ENCODE measurements around the gene SETD7. TPM values are rescaled to one million over a fixed set of nuclear protein-coding genes. Genes with fewer than 3 reads are reported as not detected.

Gene SETD7
- total and polyA plus RNA-seq, 2 of the 8 experiments (the other 6 are each of a cell fraction or from before 2014, with no cell fraction given) = 1.5 to 4.6 TPM

DNA sequence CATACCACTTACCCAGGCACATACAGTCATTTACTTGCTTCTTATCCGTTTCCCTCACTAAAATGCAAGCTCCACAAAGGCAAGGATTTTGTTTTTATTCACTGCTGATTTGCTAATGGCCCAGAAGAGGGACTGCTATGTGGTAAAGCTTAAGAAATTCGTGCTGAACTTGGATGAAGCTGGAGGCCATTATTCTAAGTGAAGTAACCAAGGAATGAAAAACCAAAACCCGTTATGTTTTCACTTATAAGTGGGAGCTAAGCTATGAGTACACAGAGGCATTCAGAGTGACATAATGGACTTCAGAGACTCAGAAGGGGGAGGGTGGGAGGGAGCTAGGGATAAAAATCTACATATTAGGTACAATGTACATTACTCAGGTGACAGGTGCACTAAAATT is 54.9 kb downstream of the SETD7 start:
- Histone ChIP-seq H2BK120ac (replicated peaks; ENCODE audit: low read depth, low read length) (no peak overlapping the region), H2BK5ac (ENCODE audit: low read depth, low read length) (no peak overlapping the region), H3K4me3 (ENCODE audit: extremely low read depth in 1 of 4, insufficient read depth in 2 of 4, low read depth in 3 of 4, low read length in 4 of 4) (no peak overlapping the region), H4K8ac (ENCODE audit: extremely low read depth, insufficient read depth, low read length) (no peak overlapping the region), H2BK20ac (ENCODE audit: low read length) (no peak overlapping the region), H3K27ac (ENCODE audit: low read depth, low read length) (no peak overlapping the region), H3K4ac (replicated peaks; ENCODE audit: insufficient read length, low read depth, low read length) (no peak overlapping the region), H3K14ac (ENCODE audit: insufficient read length) (no peak overlapping the region), H3K23me2 (ENCODE audit: low read depth, low read length) (no peaks in the 10 kb centered on the region), H3K56ac (replicated peaks; ENCODE audit: insufficient read length, low read depth, low read length) (no peak overlapping the region), H4K20me1 (replicated peaks in 1 of 2; ENCODE audit: control insufficient read depth in 1 of 2, insufficient read depth in 2 of 2, low read length in 2 of 2) (no peaks in the 10 kb centered on the region), H3K27me3 (replicated peaks in 1 of 4; ENCODE audit: control insufficient read depth in 3 of 4, extremely low read depth in 1 of 4, insufficient read depth in 3 of 4, low read length in 3 of 4) (no peaks in the 10 kb centered on the region), H3K36me3 (ENCODE audit: control insufficient read depth in 2 of 4, insufficient read depth in 4 of 4, low read length in 3 of 4) (no peaks in the 10 kb centered on the region), H3K9ac (replicated peaks in 1 of 4; ENCODE audit: extremely low read depth in 1 of 4, low read depth in 3 of 4, low read length in 3 of 4) (no peak overlapping the region; a peak in 1 of 7 replicates), H3K79me1 (ENCODE audit: low read depth, low read length) (no peaks in the 10 kb centered on the region), H4K91ac (replicated peaks; ENCODE audit: insufficient read length, low read length) (no peak overlapping the region), H4K5ac (ENCODE audit: insufficient read length, low read depth, low read length) (no peak overlapping the region), H3K79me2 (ENCODE audit: control insufficient read depth in 1 of 2, insufficient read depth in 2 of 2, low read length in 2 of 2) (no peaks in the 10 kb centered on the region), H3K18ac (ENCODE audit: extremely low read depth, low read length) (no peak overlapping the region), H3K23ac (ENCODE audit: insufficient read length) (no peak overlapping the region), H2AFZ (ENCODE audit: low read length) (no peak overlapping the region), H3K4me2 (ENCODE audit: insufficient read depth in 1 of 2, low read depth in 2 of 2, low read length in 2 of 2) (no peak overlapping the region), H2BK15ac (ENCODE audit: low read length) (no peak overlapping the region), H2BK12ac (ENCODE audit: low read depth, low read length) (no peak overlapping the region), H3K4me1 (replicated peaks in 1 of 4; ENCODE audit: control insufficient read depth in 3 of 4, insufficient read depth in 4 of 4, low read length in 3 of 4) (no peaks in the 10 kb centered on the region; a peak in 1 of 7 replicates), H2AK5ac (ENCODE audit: low read depth, low read length) (no peak overlapping the region), H3K9me3 (ENCODE audit: insufficient read depth in 2 of 2, low read depth in 1 of 2, low read length in 1 of 2) (no peaks in the 10 kb centered on the region)
- FAIRE-seq (no peak), DNase-seq (ENCODE audit: low read depth in 1 of 2, low spot score in 2 of 2) (no peak)
- ChIA-PET POLR2A (ENCODE audit: partially characterized antibody) (no interaction called here), CTCF (ENCODE audit: partially characterized antibody) (interaction anchor here (0.5 to 2.0 kb wide), 9 partner anchors 9 to 156 kb away, joined by 3 to 6 read pairs (median 3); no protein-coding TSS in a partner anchor)
- WGBS, 2 experiments (ENCODE audit: extremely low coverage in 1 of 2, insufficient coverage in 1 of 2, insufficient read length in 1 of 2, insufficient replicate concordance in 2 of 2, low coverage in 1 of 2, low lambda C conversion rate in 2 of 2, missing lambda C conversion rate in 1 of 2) = 70% methylated on average over 3 of the region's 3 CpGs; no CpG with 5 or more reads in 1 of the 2 experiments
- TF ChIP-seq BRCA1 (IDR thresholded peaks at IDR 0.05; ENCODE audit: low read depth, low read length) (no peak), NANOG (IDR thresholded peaks at IDR 0.05; ENCODE audit: insufficient read depth, low read depth, low read length, poor library complexity, severe bottlenecking) (no peak), RFX5 (IDR thresholded peaks at IDR 0.05; ENCODE audit: borderline replicate concordance, low read depth, low read length) (no peak), CBX5 (IDR thresholded peaks at IDR 0.05; ENCODE audit: low read depth, low read length) (no peak), NRF1 (IDR thresholded peaks at IDR 0.05; ENCODE audit: low read depth, low read length) (no peak), KDM4A (IDR thresholded peaks at IDR 0.05; ENCODE audit: low read depth, low read length, severe bottlenecking) (no peak), CHD2 (IDR thresholded peaks at IDR 0.05; ENCODE audit: low read length) (no peak), POU5F1 (IDR thresholded peaks at IDR 0.05; ENCODE audit: low read depth, low read length) (no peak), KDM1A (IDR thresholded peaks at IDR 0.05; ENCODE audit: borderline replicate concordance, low read length) (no peak), PHF8 (conservative IDR thresholded peaks at IDR 0.05; ENCODE audit: low read depth, low read length) (no peak), CEBPB (IDR thresholded peaks at IDR 0.05; ENCODE audit: low read depth, low read length) (no peak)
- TF ChIP-seq, protein P1, sequence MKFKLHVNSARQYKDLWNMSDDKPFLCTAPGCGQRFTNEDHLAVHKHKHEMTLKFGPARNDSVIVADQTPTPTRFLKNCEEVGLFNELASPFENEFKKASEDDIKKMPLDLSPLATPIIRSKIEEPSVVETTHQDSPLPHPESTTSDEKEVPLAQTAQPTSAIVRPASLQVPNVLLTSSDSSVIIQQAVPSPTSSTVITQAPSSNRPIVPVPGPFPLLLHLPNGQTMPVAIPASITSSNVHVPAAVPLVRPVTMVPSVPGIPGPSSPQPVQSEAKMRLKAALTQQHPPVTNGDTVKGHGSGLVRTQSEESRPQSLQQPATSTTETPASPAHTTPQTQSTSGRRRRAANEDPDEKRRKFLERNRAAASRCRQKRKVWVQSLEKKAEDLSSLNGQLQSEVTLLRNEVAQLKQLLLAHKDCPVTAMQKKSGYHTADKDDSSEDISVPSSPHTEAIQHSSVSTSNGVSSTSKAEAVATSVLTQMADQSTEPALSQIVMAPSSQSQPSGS (IDR thresholded peaks at IDR 0.05; ENCODE audit: low read length) = no peak

Data from H1 (cell line).